HG02885 (cell line): Measurements from ENCODE around the gene IFITM10.

Experiments used
- ATAC-seq: cut with Tn5 transposase; IDR thresholded peaks from one replicate; pipeline ENCODE4 v1.9.1; 2021; ENCODE audit warnings: mild to moderate bottlenecking; ENCODE audit not compliant: unreplicated experiment, poor library complexity

Gene IFITM10

DNA sequence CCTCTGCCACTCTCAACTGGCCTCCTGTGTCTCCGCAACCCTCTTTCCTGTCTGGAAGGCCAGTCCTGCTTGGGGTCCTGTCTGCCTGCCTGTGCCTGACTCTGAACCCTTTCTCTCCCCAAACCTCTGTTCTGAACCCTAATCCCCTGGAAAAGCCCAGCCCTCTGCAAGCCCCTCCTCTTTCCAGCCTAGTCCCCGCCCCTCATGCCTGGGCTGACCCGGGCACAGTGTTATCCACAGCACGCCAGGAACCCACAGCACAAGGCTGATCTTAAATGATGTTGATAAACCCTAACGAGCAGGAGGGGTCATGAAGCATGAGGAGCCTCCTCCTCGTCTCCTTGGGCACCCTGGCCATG is at the start of gene IFITM10:
Gene IFITM10, minus strand, starts transcription at position 115 of the 359 bp plus-strand sequence. CDS start 153 bp downstream, outside the sequence.
- ATAC-seq = no peak

GRCh38 chr11:1797391-1798125 is 47.2 kb upstream of the IFITM10 start:
- no peak for ATAC-seq

- no peak for ATAC-seq
These were observed 46.1 kb upstream of the IFITM10 start for GRCh38 chr11:1796413-1797011.

- ATAC-seq = no peak
These were observed 42.7 kb upstream of the IFITM10 start for GRCh38 chr11:1793081-1793480.

DNA sequence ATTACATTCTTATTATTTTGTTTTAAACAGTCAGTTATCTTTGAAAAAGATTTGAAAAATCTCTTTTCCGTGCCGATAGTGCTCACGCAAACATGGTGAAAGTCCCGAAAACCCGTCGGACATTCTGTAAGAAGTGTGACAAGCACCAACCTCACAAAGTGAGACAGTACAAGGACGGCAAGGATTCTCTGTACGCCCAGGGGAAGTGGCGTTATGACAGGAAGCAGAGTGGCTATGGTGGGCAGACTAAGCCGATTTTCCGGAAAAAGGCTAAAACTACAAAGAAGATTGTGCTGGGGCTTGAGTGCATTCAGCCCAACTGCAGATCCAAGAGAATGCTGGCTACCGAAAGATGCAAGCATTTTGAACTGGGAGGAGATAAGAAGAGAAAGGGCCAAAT is 42.1 kb upstream of the IFITM10 start:
- no peak for ATAC-seq

DNA sequence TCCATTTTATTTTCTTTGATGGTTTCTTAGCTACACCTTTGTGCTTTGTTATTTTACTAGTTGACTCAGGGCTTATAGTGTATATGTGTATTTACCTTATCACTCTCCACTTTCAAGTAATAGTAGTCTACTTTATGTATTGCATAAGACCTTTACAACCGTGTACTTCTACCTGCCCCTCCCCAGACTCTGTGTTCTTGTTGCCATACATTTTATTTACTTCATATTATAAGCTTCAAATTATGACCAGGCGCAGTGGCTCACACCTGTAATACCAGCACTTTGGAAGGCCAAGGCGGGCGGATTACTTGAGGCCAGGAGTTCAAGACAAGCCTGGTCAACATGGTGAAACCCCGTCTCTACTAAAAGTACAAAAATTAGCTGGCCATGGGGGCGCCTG is 41.5 kb upstream of the IFITM10 start:
- ATAC-seq = no peak

DNA sequence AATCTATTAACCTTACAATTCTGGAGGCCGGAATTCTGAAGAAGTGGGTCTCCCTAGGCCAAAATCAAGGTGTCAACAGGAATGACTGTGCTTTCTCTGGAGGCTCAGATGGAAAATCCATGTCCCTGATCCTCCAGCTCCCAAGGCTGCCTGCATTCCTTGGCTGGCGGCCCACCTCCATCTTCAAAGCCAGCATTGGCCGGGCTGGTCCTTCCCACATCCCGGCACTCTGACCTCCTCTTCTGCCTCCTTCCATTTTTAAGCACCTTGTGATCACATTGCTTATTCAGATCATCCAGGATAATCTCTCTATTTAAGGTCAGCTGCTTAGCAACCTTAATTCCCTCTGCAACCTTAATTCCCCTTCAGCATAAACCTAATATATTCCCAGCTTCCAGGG is 36.1 kb upstream of the IFITM10 start:
- ATAC-seq = no peak

DNA sequence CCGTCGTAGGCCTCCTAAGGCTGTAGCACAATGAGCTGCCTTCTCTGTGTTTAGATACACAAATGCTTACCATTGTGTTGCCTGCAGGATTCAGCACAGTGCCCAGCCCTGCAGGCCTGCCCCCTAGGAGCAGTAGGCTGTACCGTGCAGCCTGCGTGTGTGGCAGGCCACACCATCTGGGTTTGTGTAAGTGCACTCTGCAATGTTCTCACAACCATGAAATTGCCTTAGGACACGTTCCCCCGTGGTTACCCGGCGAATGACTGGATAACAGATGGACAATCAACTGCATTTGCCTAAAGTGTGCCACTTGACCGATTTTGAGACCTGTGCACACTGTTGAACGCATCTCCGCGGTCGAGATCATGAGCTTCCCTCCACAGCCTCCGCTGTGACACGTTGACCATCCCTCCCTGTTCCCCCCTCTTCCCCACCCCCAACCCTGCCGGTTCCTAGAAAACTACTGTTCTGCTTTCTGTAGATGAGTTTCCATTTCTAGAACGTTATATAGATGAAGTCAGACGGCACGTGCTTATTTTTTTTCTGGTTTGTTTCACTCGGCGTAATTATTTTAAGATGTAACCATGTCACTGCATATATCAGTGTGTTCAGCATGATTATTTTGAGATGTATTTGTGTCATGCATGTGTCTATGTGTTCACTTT is 35.5 kb upstream of the IFITM10 start:
- ATAC-seq = no peak

GRCh38 chr11:1784761-1785650 is 34.6 kb upstream of the IFITM10 start:
- no peak for ATAC-seq

- no peak for ATAC-seq
These were observed 33.5 kb upstream of the IFITM10 start for GRCh38 chr11:1783725-1784529.

GRCh38 chr11:1782831-1783724 is 32.7 kb upstream of the IFITM10 start:
- no peak for ATAC-seq

- no peak for ATAC-seq
These were observed 31.7 kb upstream of the IFITM10 start for GRCh38 chr11:1782031-1782590.

DNA sequence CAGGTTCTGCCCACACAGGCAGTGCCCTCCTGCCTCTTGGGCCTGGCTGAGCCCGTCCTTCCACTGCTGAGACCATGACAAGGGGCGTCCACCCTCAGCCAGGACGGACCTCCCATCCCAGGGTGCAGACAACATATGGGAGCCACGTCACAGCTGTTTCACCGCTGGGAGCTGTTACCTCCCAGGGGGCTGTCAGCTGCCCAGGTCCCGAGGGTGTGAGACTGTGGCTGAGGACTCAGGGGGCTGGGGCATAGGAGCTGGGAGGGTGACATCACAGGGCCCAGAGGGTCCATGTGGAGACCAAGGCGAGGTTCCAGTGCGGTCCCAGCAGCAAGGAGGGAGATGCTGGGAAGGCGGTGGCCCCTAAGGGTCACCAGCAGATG is 31.2 kb upstream of the IFITM10 start:
- no peak for ATAC-seq

DNA sequence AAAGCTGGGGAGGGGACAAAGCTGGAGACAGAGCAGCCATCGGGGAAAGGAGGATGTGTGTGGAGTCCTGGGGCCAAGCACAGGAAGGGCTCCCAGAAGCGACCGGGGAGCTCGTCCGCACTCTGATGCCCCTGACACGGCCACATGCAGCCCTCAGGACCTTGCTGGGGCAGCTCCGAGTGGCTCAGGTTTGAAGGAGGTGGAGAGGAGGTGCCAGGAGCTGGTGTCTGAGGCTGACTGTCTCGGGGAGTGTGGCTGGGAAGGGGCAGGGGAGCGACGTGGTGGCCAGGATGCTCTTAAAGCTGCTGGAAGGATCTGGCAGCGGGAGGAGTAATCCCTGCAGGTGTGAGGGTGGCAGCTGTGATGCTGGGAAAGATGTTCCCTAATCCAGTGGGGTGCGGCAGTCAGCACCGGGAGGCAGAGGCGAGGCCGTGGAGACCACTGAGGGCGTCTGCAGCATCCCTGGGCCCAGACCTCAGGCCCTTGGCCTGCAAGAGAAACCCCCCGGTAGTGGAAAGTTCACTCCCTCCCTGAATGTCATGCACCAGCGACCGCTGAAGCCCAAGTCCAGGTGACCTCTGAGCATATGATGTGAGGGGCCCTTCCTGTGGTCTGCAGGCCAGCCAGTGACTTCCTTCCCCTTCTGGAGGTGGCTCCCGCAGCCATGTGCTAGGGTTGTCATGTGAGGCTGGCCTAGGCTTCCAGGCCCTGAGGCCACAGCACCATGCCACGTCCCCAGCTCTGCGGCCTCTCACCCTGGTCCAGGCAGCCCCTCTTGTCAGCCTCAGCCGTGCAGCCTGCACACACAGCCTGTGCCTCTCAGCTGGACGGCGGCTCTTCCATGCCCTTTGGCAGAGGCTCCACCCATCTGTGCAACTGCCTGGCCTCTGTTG is 30.6 kb upstream of the IFITM10 start:
- ATAC-seq = no peak

DNA sequence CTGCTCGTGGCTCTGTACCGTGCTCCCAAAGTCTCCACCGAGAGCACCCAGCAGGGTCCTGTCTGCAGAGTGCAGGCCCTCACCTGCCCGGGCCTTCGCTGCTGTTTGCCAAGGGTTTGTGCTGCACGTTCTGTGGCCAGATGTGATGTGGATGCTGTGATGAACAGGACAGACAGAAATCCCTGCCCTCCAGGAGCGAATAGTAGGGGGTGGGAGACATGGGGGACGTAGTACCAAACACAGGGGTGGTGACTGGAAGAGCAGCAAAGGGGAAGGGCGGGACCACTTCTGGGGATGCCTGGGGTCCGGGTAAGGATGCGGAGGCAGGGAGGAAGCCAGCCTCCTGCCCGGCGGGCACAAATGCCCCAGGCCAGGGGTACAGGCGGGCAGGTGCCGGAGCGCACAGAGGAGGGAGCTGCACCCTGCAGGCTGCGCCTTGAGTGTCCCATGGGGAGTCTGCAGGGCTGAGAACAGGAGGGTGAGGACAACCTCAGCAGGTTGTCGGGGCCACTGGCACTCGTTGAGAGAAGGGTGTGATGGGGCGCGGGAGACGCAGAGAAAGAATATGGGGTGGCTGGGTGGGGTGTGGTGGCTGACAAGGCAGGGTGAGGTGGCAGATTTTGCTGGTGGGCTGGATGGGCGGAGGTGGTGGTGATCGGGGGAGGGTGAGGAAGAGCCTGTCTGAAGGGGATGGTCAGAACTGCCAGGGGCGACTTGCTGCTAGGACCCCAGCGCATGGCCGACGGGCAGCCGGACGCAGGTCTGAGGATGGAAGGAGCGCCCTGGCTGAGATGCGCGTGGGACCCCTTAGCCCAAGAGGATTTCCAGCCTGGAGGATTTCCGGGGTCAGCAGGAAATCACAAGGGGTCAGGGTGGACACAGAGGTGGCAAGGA is 29.7 kb upstream of the IFITM10 start:
- ATAC-seq = no peak

- ATAC-seq = no peak
These were observed 28.8 kb upstream of the IFITM10 start for GRCh38 chr11:1779034-1779805.
